Esophagus muscularis mucosa (tissue), 3 donors: ENCODE data around the gene PNPLA4.

Experiments used
- POLR2A ChIP-seq: fragments of 450-650 bp; IDR thresholded peaks from one replicate; pipeline ENCODE4 v1.6.1; 2017; ENCODE audit warnings: antibody characterized with exemption, moderate library complexity, mild to moderate bottlenecking, low read depth
- TF ChIP-seq, protein P1 (sequence below), 3 experiments: fragments of 200-600 bp in 2 of 3; fragments of 450-650 bp in 1 of 3; sonication (generic) in 2 of 3; IDR thresholded peaks; one replicate each; pipeline ENCODE4 v1.5.1; 2017 to 2019; ENCODE audit warnings: antibody characterized with exemption in 3 of 3, mild to moderate bottlenecking in 2 of 3, moderate library complexity in 1 of 3

DNA sequence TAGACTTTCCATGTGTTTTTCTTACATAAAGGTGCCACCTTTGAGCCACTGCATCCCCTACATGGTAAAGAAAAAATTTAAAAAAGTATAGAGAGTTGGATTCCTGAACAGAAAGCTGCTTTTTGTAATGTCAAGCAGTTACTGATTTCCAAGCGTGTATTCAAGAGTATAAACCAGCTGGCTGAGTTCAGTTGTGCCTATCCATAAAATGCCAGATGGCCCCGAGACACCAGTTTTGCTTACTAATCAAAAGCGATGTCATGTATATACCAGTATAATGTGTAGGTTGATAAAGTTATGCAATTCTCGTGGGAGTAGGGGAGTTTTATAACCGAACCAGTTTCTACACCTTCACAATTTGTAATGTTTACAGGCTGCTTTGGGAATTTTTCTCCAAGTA lies 26.2 kb upstream of the PNPLA4 start:
- TF ChIP-seq, protein P1, sequence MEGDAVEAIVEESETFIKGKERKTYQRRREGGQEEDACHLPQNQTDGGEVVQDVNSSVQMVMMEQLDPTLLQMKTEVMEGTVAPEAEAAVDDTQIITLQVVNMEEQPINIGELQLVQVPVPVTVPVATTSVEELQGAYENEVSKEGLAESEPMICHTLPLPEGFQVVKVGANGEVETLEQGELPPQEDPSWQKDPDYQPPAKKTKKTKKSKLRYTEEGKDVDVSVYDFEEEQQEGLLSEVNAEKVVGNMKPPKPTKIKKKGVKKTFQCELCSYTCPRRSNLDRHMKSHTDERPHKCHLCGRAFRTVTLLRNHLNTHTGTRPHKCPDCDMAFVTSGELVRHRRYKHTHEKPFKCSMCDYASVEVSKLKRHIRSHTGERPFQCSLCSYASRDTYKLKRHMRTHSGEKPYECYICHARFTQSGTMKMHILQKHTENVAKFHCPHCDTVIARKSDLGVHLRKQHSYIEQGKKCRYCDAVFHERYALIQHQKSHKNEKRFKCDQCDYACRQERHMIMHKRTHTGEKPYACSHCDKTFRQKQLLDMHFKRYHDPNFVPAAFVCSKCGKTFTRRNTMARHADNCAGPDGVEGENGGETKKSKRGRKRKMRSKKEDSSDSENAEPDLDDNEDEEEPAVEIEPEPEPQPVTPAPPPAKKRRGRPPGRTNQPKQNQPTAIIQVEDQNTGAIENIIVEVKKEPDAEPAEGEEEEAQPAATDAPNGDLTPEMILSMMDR (IDR thresholded peaks at IDR 0.05): no peak
- TF ChIP-seq POLR2A: no peak
